H1 (cell line): ENCODE measurements around the gene MCMBP. TPM values are rescaled to one million over a fixed set of nuclear protein-coding genes. Genes with fewer than 3 reads are reported as not detected.

Experiments used
- CTCF ChIA-PET: fragments of 300-600 bp; sonication (Branson Sonifier 250); formaldehyde crosslinking; loops from one replicate; lab custom pipeline; 2021; ENCODE audit not compliant: partially characterized antibody; lab: Charles Lee
- POLR2A ChIA-PET: fragments of 300-600 bp; sonication (Branson Sonifier 250); formaldehyde crosslinking; loops from one replicate; lab custom pipeline; 2021; ENCODE audit warnings: inconsistent platforms; ENCODE audit not compliant: partially characterized antibody; lab: Charles Lee
- DNase-seq, 2 experiments: peaks; one replicate each; pipeline versions ENCODE4 v3.0.0 to v3.0.0-alpha.2; 2010 to 2022; ENCODE audit warnings: low spot score in 2 of 2, low read depth in 1 of 2, mixed read lengths in 1 of 2
- FAIRE-seq: peaks from 2 replicates; lab custom pipeline; 2011; peaks lifted over from hg19 to GRCh38; lab: Jason Lieb, UNC
- H2AFZ ChIP-seq: 2 replicates; pipeline ENCODE4 v1.8.1; 2012; ENCODE audit warnings: low read length, inconsistent platforms
- H2AK5ac ChIP-seq: 2 replicates; pipeline ENCODE4 v1.6.1; 2013; ENCODE audit warnings: low read depth, low read length
- H2BK120ac ChIP-seq: replicated peaks from 2 replicates; pipeline ENCODE3; 2013; ENCODE audit warnings: low read depth, low read length, inconsistent platforms
- H2BK12ac ChIP-seq: 2 replicates; pipeline ENCODE4 v1.6.1; 2013; ENCODE audit warnings: low read depth, low read length
- H2BK15ac ChIP-seq: 2 replicates; pipeline ENCODE4 v1.6.1; 2013; ENCODE audit warnings: low read length
- H2BK20ac ChIP-seq: 2 replicates; pipeline ENCODE4 v1.6.1; 2013; ENCODE audit warnings: low read length
- H2BK5ac ChIP-seq: 2 replicates; pipeline ENCODE4 v1.6.1; 2013; ENCODE audit warnings: low read depth, low read length
- H3K14ac ChIP-seq: 2 replicates; pipeline ENCODE4 v1.6.1; 2013; ENCODE audit warnings: inconsistent platforms; ENCODE audit not compliant: insufficient read length
- H3K18ac ChIP-seq: 2 replicates; pipeline ENCODE4 v1.6.1; 2013; ENCODE audit warnings: low read length; ENCODE audit errors: extremely low read depth
- H3K23ac ChIP-seq: 2 replicates; pipeline ENCODE4 v1.6.1; 2013; ENCODE audit warnings: inconsistent platforms; ENCODE audit not compliant: insufficient read length
- H3K23me2 ChIP-seq: 2 replicates; pipeline ENCODE4 v1.6.1; 2013; ENCODE audit warnings: low read depth, low read length
- H3K27ac ChIP-seq: 2 replicates; pipeline ENCODE4 v1.6.1; 2011; ENCODE audit warnings: low read depth, low read length, inconsistent platforms
- H3K27me3 ChIP-seq, 4 experiments: replicated peaks in 1 of 4; 1 replicate in 1 of 4; 2 replicates in 3 of 4; pipeline versions ENCODE4 v1.6.1 to v1.8.1; 2011 to 2013; ENCODE audit warnings: low read length in 3 of 4, mild to moderate bottlenecking in 3 of 4, inconsistent platforms in 2 of 4, mixed read lengths in 2 of 4, moderate library complexity in 1 of 4; ENCODE audit not compliant: control insufficient read depth in 3 of 4, insufficient read depth in 3 of 4; ENCODE audit errors: extremely low read depth in 1 of 4
- H3K36me3 ChIP-seq, 4 experiments: 2 replicates each; pipeline versions ENCODE4 v1.6.1 to v1.8.1; 2011 to 2013; ENCODE audit warnings: mild to moderate bottlenecking in 4 of 4, low read length in 3 of 4, moderate library complexity in 2 of 4, control low read depth in 1 of 4, inconsistent platforms in 1 of 4; ENCODE audit not compliant: insufficient read depth in 4 of 4, control insufficient read depth in 2 of 4
- H3K4ac ChIP-seq: replicated peaks from 2 replicates; pipeline ENCODE3; 2013; ENCODE audit warnings: low read length, low read depth, mixed read lengths, inconsistent platforms; ENCODE audit not compliant: insufficient read length
- H3K4me1 ChIP-seq, 4 experiments: replicated peaks in 1 of 4; 1 replicate in 1 of 4; 2 replicates in 3 of 4; pipeline versions ENCODE4 v1.6.1 to v1.8.1; 2011 to 2013; ENCODE audit warnings: low read length in 3 of 4, inconsistent platforms in 2 of 4, mixed read lengths in 1 of 4; ENCODE audit not compliant: insufficient read depth in 4 of 4, control insufficient read depth in 3 of 4
- H3K4me2 ChIP-seq, 2 experiments: 2 replicates each; pipeline versions ENCODE4 v1.6.1 to v1.8.1; 2011 to 2013; ENCODE audit warnings: low read depth in 2 of 2, low read length in 2 of 2, control low read depth in 1 of 2, inconsistent platforms in 1 of 2, mild to moderate bottlenecking in 1 of 2; ENCODE audit not compliant: insufficient read depth in 1 of 2
- H3K4me3 ChIP-seq, 4 experiments: fragments of 200-600, 300-600 bp in 1 of 4; sonication (generic), shearing (Covaris generic), sonication (Bioruptor Twin) in 1 of 4; 2 replicates each; pipeline versions ENCODE4 v1.5.1 to v1.8.1; 2011 to 2016; ENCODE audit warnings: low read length in 4 of 4, low read depth in 3 of 4, control low read depth in 2 of 4, inconsistent platforms in 2 of 4, mild to moderate bottlenecking in 2 of 4, mixed read lengths in 1 of 4, moderate library complexity in 1 of 4; ENCODE audit not compliant: insufficient read depth in 2 of 4; ENCODE audit errors: extremely low read depth in 1 of 4
- H3K56ac ChIP-seq: replicated peaks from 2 replicates; pipeline ENCODE3; 2013; ENCODE audit warnings: low read depth, mild to moderate bottlenecking, mixed read lengths, low read length, inconsistent platforms; ENCODE audit not compliant: insufficient read length
- H3K79me1 ChIP-seq: 2 replicates; pipeline ENCODE4 v1.6.1; 2013; ENCODE audit warnings: low read depth, low read length, control low read depth
- H3K79me2 ChIP-seq, 2 experiments: 2 replicates each; pipeline versions ENCODE4 v1.6.1 to v1.8.1; 2012 to 2013; ENCODE audit warnings: low read length in 2 of 2, mild to moderate bottlenecking in 2 of 2, inconsistent platforms in 1 of 2; ENCODE audit not compliant: insufficient read depth in 2 of 2, control insufficient read depth in 1 of 2
- H3K9ac ChIP-seq, 4 experiments: replicated peaks in 1 of 4; 1 replicate in 1 of 4; 2 replicates in 3 of 4; pipeline versions ENCODE4 v1.6.1 to v1.8.1; 2011 to 2013; ENCODE audit warnings: low read depth in 3 of 4, low read length in 3 of 4, control low read depth in 2 of 4, mild to moderate bottlenecking in 2 of 4, moderate library complexity in 2 of 4, inconsistent platforms in 1 of 4; ENCODE audit errors: extremely low read depth in 1 of 4
- H3K9me3 ChIP-seq, 2 experiments: 2 replicates each; pipeline versions ENCODE4 v1.6.1 to v1.8.1; 2012 to 2013; ENCODE audit warnings: mild to moderate bottlenecking in 2 of 2, moderate library complexity in 2 of 2, control low read depth in 1 of 2, inconsistent platforms in 1 of 2, low read depth in 1 of 2, low read length in 1 of 2, mixed read lengths in 1 of 2; ENCODE audit not compliant: insufficient read depth in 2 of 2
- H4K20me1 ChIP-seq, 2 experiments: replicated peaks in 1 of 2; 2 replicates each; pipeline versions ENCODE3 to v1.8.1; 2011 to 2013; ENCODE audit warnings: inconsistent platforms in 2 of 2, low read length in 2 of 2, mild to moderate bottlenecking in 1 of 2; ENCODE audit not compliant: insufficient read depth in 2 of 2, control insufficient read depth in 1 of 2
- H4K5ac ChIP-seq: 2 replicates; pipeline ENCODE4 v1.6.1; 2013; ENCODE audit warnings: low read length, low read depth, mixed read lengths, inconsistent platforms; ENCODE audit not compliant: insufficient read length
- H4K8ac ChIP-seq: 2 replicates; pipeline ENCODE4 v1.8.0; 2013; ENCODE audit warnings: mild to moderate bottlenecking, moderate library complexity, low read length, inconsistent platforms; ENCODE audit not compliant: insufficient read depth; ENCODE audit errors: extremely low read depth
- H4K91ac ChIP-seq: replicated peaks from 2 replicates; pipeline ENCODE3; 2013; ENCODE audit warnings: low read length, mixed read lengths, inconsistent platforms; ENCODE audit not compliant: insufficient read length
- CBX5 ChIP-seq: fragments of 300-800, 300-1000 bp; sonication (generic); IDR thresholded peaks from 2 replicates; pipeline ENCODE4 v1.7.1; 2016; ENCODE audit warnings: antibody characterized with exemption, low read length, low read depth
- CREB1 ChIP-seq: IDR thresholded peaks from 2 replicates; pipeline ENCODE4 v1.6.1; 2012; ENCODE audit warnings: inconsistent platforms
- CTCF ChIP-seq, 3 experiments: IDR thresholded peaks; 1 replicate in 2 of 3; 2 replicates in 1 of 3; pipeline versions ENCODE4 v1.5.1 to v1.6.1; 2011; ENCODE audit warnings: low read length in 3 of 3, mild to moderate bottlenecking in 3 of 3, inconsistent platforms in 2 of 3, low read depth in 1 of 3, moderate library complexity in 1 of 3; ENCODE audit not compliant: insufficient read depth in 1 of 3; ENCODE audit errors: control extremely low read depth in 1 of 3
- EP300 ChIP-seq, 2 experiments: IDR thresholded peaks; 1 replicate in 1 of 2; 2 replicates in 1 of 2; pipeline ENCODE4 v1.6.1; 2011 to 2012; ENCODE audit warnings: low read depth in 2 of 2, low read length in 2 of 2, mild to moderate bottlenecking in 2 of 2, borderline replicate concordance in 1 of 2, inconsistent platforms in 1 of 2, moderate library complexity in 1 of 2
- GTF2F1 ChIP-seq: IDR thresholded peaks from 2 replicates; pipeline ENCODE4 v1.6.1; 2012; ENCODE audit warnings: low read depth, low read length, improper control_type of control experiment, borderline replicate concordance
- NRF1 ChIP-seq: IDR thresholded peaks from 2 replicates; pipeline ENCODE4 v1.6.1; 2011; ENCODE audit warnings: mild to moderate bottlenecking, low read depth, low read length, improper control_type of control experiment
- SIRT6 ChIP-seq: IDR thresholded peaks from one replicate; pipeline ENCODE4 v1.7.1; 2012; ENCODE audit warnings: low read length, inconsistent platforms
- SP2 ChIP-seq: IDR thresholded peaks from 2 replicates; pipeline ENCODE4 v1.6.1; 2012; ENCODE audit warnings: mild to moderate bottlenecking, low read length, inconsistent platforms
- TAF7 ChIP-seq: optimal IDR thresholded peaks from 2 replicates; pipeline ENCODE3; 2011; ENCODE audit warnings: low read depth, mild to moderate bottlenecking, inconsistent platforms, low read length, moderate library complexity, borderline replicate concordance
- YY1 ChIP-seq: IDR thresholded peaks from 2 replicates; pipeline ENCODE4 v1.6.1; 2011; ENCODE audit warnings: low read depth, mild to moderate bottlenecking, low read length
- WGBS, 2 experiments: shearing (Covaris generic) in 1 of 2; methylation state at CpG; one replicate each; pipeline versions ENCODE4 v1.1.6 to v1.1.7; 2013 to 2015; ENCODE audit warnings: low lambda C conversion rate in 2 of 2, mixed read lengths in 2 of 2, inconsistent platforms in 1 of 2, low coverage in 1 of 2, missing lambda C conversion rate in 1 of 2; ENCODE audit not compliant: insufficient replicate concordance in 2 of 2, insufficient coverage in 1 of 2, insufficient read length in 1 of 2; ENCODE audit errors: extremely low coverage in 1 of 2, missing lambda C conversion rate in 1 of 2; 5-methylcytosine and 5-hydroxymethylcytosine counted together
- polyA plus RNA-seq, 7 experiments: library from polyadenylated mRNA; depleted of rRNA in 3 of 7; stranded (reverse) in 5 of 7; unstranded in 2 of 7; fragments of >200 nt in 5 of 7; fragments of 200-250 nt in 2 of 7; gene quantifications; 1 replicate in 5 of 7; 2 replicates in 1 of 7; 4 replicates in 1 of 7; pipeline versions ENCODE4 v1.2.1 to v1.2.3, GENCODE V29; 2011 to 2013; ENCODE audit warnings: missing spikeins in 2 of 7, mixed read lengths in 2 of 7
- total RNA-seq: library from RNA; stranded (reverse); fragmentation: NEBNext Ultra II Directional; extraction: Animal tissue kit (Norgen Biotek cat#: 25700); gene quantifications from 2 replicates; pipeline ENCODE4 v1.2.1, GENCODE V29; 2021

The MCMBP gene
- total and polyA plus RNA-seq, 2 of the 8 experiments (the other 6 are each of a cell fraction or from before 2014, with no cell fraction given) = 67.3 to 81.7 TPM

GRCh38 chr10:119919826-119920225 is 47.2 kb upstream of the MCMBP start:
- Histone ChIP-seq H3K79me2 (no peaks in the 10 kb centered on the region), H2BK15ac (no peak overlapping the region)
- TF ChIP-seq GTF2F1 = no peak
- no peak for TF ChIP-seq SIRT6
- TF ChIP-seq CTCF (IDR thresholded peaks at IDR 0.05; ENCODE audit: control extremely low read depth in 1 of 3, insufficient read depth in 1 of 3, low read depth in 1 of 3, low read length in 3 of 3) = no peak
- no peak for TF ChIP-seq SP2
- TF ChIP-seq CBX5 = no peak
- no peak for TF ChIP-seq EP300 (IDR thresholded peaks at IDR 0.05; ENCODE audit: borderline replicate concordance in 1 of 2, low read depth in 2 of 2, low read length in 2 of 2)
- no peak for TF ChIP-seq NRF1
- TF ChIP-seq CREB1 = no peak
- TF ChIP-seq TAF7 = no peak
- TF ChIP-seq YY1 = no peak
- TF ChIP-seq, all 59 proteins: peak for 0
- DNase-seq (no peak), FAIRE-seq (no peak)
- CTCF ChIA-PET = no interaction called here
- Histone ChIP-seq H2BK20ac (no peak overlapping the region), H3K23ac (no peak overlapping the region), H2BK5ac (no peak overlapping the region), H3K27ac (no peak overlapping the region), H3K56ac (no peak overlapping the region), H3K4ac (no peak overlapping the region), H3K23me2 (no peaks in the 10 kb centered on the region), H3K27me3 (no peaks in the 10 kb centered on the region), H2AK5ac (no peak overlapping the region), H3K18ac (no peak overlapping the region), H3K36me3 (peaks cover 15 to 73% (median 37%) of the 10 kb centered on the region in 4 experiments), H4K8ac (no peak overlapping the region), H4K91ac (no peak overlapping the region), H3K4me2 (no peak overlapping the region), H4K20me1 (peaks cover 0 to 1% of the 10 kb centered on the region in 2 experiments), H4K5ac (no peak overlapping the region), H3K4me3 (no peak overlapping the region), H3K14ac (no peak overlapping the region), H3K9me3 (no peaks in the 10 kb centered on the region), H3K4me1 (no peaks in the 10 kb centered on the region), H3K79me1 (0 out of 2 replicates have a peak, but pooled peaks cover 3% of the 10 kb centered on the region), H2AFZ (no peak overlapping the region), H2BK120ac (no peak overlapping the region), H3K9ac (no peak overlapping the region), H2BK12ac (no peak overlapping the region)
- 100% methylated on average over 1 of the region's 1 CpG; no CpG with 5 or more reads in 1 of the 2 experiments for WGBS, 2 experiments
- POLR2A ChIA-PET = interaction anchor here (1.2 kb wide), 1 partner anchor 8 kb away, joined by 4 read pairs; no protein-coding TSS in a partner anchor
